Muscle of back (tissue), 11 donors: ENCODE data around the gene PDGFRB. TPM values are rescaled to one million over a fixed set of nuclear protein-coding genes. Genes with fewer than 3 reads are reported as not detected.
A peak's percentile ranks its signal among the peaks of the same experiment; 100 is the strongest.

Experiments
- DNase-seq, 3 donors: peaks; one replicate each; pipeline versions ENCODE4 v3.0.0 to v3.0.0-alpha.2; 2013
- polyA plus RNA-seq, 10 donors: library from polyadenylated mRNA; unstranded; fragments of 120-200 nt; gene quantifications; one replicate each; pipeline ENCODE4 v1.2.1, GENCODE V29; 2013; ENCODE audit not compliant: insufficient read length in 10 of 10

Gene PDGFRB
- polyA plus RNA-seq, 10 donors = 89.2 to 173 (median 143) TPM

DNA sequence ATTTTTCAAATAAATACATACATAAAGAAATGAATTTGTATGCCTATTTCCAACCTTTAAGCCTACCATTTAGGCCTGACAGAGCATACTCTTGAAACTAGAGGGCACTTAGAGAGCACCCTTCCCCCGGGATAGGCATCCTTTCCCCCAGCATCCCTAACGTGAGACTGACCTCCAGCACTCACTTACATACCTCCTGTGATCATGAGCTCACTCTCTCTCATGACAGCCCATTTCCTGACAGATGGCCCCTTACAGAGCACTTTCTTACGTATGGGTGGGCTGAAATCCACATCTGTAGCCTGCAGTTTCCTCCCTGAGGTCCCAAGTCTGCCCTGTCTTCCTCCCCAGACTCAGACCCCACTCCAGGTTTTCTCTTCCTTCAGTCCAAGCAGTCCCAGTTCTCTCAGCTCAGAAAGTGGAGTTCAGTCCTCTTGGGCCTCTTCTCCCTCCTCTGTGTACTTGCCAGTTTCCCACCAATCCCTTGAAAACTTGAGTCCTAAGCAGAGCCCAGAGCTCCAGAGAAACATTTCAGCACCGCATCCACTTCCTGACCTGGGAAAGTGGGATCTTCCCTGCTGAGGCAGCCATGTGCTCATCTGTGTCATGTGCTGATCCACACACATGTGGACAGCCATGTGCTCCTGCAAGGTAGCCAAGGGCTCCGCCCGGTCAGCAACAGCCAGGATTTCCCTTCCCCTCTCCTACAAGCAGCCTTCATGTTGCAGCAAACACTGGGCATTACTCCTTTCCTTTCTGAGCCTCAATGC is 8.8 kb upstream of the PDGFRB start:
- DNase-seq = peak; percentile 74 to 93 (median 79)

DNA sequence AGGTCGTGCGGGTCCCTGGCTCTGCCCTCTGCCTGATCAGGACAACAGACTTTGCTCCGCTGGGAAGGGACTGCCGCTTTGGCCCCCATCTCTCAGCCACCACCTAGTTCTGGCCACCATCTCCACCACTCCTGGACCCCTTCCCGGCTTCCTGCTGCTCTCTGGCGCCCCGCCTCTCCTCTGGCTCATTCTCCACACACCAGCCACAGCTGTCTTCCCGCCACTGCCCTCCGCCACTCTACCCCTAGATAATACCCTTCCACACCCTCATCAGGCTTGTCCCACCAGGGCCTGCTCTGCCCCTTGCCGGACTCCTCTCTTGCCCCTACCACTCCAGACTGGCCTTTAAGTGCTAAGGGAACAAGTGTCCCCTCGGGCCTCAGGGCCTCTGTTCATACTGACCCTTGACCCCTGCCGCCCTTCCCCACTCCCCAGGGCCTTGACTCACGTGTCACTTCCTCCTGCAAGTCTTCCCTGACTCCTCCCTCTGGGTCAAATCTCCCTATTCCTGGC is 8.0 kb upstream of the PDGFRB start:
- peak in 2 of 3 donors; percentile 80 to 91 for DNase-seq

DNA sequence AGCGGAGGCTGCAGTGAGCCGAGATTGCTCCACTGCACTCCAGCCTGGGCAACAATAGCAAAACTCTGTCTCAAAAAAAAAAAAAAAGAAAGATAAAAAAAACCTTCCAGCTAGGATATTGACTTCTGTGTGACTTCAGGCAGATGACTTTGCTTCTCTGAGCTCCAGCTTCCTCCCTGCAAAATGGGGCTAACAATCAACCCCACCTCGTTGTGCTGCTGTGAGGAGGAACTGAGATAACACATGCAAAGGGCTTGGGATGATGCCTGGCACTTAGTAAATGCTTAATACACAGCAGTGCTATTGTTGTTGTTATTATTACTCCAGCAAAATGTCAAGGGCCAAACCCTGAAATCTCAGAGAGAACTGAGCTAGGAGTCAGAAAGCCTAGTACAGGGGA is 7.4 kb upstream of the PDGFRB start:
- no peak for DNase-seq

DNA sequence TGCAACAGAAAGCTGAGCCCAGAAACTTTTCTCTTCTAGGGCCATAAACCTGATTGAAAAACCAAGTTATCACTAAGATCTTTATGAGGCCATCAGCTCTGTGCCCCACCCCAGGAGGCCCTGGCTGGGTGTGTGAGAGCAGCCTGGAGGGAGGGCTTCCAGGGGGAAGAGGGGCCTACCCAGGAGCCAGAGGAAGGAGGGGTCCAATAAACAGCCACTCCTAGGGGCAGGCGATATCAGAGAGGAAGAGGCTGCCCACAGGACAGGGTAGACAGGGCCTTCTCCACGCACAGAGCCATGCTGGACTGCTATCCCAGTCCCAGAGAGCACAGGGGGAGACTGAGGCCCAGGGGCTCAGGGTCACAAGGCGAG is 6.5 kb upstream of the PDGFRB start:
- no peak for DNase-seq

DNA sequence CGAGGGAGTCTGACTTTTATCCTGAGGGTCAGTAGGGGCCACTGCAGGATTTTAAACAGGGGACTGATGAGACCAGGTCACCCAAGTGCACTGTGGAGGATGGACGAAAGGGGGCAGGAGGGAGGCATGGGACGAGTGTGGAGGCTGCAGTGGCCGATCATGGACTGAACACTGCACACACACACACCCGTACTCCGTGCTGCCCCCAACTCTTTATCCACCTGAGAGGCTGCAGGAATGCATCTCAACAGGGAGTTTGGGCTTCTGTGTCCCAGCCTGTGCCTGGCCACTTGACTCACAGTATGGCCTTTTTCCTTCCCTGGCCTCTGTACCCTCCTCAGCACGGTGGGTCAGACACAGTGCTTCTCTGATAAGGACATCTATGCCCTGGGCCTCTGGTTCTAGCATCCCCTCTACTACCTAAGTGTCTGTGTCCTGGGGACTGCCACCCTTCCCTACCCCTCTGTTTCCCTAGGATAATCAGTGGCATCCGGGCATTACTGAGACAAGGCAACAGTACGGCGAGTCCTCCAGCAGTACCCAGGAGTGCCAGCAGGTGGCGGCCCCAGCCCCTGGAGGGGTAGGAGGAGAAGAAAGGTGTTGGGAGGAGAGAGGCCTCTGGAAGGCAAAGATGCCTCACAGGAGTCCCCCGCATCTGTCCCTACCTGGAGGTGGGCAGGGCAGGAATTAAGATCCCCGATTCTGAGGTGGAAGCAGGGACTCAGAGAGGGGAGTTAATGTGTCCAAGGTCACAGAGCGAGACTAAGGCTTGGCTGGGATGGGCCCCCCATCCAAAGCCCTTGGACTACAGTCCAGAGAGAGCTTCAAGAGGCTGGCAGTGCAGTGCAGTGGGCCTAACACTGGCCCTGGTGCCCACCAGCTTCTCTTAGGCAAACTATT is 5.8 kb upstream of the PDGFRB start:
- DNase-seq = peak in 1 of 3 donors; percentile 83

DNA sequence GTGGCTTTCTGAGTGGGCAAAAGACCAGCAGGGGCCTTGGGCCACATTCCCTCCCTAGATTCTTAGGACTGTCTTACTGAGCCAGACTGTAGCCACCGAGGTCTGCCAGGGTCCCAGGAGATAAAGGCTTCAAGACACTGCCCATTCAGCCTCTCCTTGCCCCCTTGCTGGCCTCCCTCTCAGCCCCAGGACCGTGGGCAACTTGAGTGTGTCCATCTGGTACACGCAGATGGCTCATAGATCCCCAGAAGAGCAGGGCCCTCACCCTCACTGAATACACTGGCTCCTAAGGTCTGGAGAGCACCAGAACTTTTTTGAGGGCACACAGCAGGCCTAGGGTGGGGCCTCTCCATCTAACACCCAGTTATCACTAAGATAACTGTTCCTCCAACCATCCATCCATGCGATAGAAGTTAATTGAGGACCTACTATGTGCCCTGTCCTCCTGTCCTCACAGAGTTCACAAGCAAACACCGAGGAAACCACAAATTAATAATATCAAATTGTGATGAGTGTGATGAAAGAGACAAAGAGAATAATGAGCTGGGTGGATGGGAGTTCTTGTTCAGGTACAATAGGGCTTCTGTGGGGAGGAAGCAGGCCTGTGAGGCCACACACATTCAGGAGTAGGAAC is 4.9 kb upstream of the PDGFRB start:
- no peak for DNase-seq

DNA sequence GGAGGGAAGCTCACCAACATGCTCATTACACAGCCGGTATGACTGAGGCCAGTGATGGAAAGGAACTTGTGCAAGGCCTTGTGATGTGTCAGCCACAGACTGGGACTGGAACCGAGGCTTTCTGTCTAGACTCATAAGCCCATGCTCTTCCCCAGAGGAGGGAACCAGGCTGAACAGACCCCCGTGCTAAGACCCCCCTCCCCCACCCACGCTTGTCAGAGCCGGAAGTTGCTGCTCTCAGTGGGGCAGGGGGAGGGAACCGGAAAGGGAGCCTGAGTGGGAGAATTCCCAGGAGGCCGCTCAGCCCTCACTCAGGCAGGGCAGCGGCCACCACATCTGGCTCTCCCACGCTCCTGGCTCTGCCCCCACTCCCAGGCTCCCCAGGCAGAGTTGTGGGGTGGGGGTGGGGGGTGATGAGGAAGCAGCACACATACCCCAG is 4.1 kb upstream of the PDGFRB start:
- DNase-seq = peak in 1 of 3 donors; percentile 73

DNA sequence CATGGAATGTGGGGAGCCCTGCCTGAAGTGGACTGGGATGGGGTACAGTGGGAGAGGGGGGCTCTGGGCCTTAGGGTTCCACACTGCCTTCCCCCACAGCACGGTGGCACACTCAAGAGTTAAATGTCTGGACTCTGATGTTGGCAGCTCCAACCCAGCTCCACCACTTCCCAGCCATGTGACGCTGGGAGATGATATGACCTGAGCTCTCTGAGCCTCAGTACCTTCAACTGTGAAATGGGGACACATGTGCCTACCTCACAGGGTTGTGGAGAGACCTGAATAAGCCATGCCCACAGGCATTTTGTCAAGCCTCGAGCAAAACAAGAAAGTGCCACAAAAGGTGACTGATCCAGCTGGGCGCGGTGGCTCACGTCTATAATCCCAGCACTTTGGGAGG is 3.4 kb upstream of the PDGFRB start:
- no peak for DNase-seq

DNA sequence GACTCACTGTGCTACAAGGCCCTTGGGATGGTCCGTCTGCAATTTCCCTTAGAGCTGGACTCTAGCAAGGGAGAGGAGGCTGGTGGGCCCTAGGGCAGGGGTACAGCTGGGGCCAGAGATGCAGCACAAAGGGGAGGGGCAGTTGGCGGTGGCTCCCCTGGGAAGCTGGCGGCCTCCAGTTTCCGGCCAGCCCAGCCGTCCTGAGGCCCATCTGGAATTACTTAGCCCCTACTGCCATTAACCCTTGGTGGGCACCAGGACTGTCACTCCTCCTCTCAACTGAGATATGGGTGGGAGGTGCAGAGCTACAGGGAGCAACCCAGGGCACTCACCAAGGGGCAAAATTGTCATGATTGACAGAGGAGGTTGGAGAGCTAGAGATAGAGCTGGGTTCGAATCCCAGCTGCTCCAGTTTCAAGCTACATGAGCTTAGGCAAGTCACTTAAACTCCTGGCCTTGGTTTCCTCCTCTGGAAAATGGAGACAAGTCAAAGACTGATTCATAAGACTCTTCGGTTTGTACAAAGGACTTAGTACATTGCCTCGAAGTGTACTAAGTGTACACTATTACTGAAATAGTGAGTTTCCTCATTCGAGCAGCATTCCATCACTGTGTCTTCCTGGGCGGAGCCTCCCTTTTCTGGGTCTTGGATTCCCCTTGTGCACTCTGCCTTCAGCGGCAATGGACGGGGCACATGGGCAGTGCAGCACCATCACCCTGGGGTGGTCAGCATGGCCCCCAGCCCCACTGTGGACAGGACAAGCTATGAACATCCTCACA is 2.7 kb upstream of the PDGFRB start:
- DNase-seq = peak in 1 of 3 donors; percentile 64

DNA sequence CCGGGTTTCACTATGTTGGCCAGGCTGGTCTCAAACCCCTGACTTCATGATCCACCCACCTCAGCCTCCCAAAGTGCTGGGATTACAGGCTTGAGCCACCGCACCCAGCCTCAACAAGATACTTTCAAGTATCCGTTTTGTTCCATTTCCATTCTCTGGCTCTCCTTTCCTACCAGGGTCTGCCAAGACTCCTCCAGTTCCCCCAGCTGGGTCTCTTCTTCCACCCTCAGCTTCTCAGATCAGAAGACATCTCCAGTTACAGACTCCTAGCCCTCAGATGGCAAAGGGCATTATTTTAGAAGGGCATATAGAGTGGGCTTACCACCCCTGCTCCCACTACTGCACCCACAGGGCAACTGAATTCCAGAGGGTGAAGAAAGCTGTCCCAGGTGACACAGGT is 1.5 kb upstream of the PDGFRB start:
- DNase-seq = peak in 1 of 3 donors; percentile 51

DNA sequence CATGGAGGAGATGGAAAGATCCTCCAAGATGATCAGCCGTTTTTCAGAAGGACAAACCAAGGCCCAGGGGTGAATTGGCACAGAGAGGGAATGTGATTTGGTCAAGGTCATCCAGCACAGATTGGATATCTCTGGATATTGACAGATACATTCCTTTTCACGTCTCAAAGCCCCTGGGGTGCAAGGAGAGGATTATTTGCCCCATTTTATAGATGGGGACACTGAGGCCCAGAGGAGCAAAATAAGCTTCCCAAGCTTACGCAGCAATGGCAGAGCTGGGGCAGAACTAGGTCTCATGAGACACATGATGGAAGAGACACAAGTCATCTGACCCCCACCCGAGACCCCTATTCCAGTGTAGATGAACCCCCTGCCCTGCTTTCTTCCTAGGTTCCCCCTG is 895 bp upstream of the PDGFRB start:
- DNase-seq = no peak

DNA sequence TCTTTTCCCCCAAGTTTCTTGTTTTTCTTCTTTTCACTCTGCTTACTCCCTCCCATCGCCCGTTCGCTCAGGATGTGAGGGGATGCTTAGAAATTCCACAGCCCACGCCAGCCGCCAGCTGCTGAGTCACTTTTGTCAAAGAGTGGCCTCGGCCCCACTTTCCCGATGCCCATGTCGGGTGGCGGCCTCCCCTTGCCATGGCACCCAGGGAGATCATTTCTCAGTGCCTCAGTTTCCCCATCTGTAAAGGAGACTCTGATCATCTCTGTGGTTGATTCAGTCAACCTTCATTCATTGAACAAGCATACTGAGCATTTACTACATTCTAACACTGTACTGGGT is 353 bp upstream of the PDGFRB start:
- DNase-seq = no peak

DNA sequence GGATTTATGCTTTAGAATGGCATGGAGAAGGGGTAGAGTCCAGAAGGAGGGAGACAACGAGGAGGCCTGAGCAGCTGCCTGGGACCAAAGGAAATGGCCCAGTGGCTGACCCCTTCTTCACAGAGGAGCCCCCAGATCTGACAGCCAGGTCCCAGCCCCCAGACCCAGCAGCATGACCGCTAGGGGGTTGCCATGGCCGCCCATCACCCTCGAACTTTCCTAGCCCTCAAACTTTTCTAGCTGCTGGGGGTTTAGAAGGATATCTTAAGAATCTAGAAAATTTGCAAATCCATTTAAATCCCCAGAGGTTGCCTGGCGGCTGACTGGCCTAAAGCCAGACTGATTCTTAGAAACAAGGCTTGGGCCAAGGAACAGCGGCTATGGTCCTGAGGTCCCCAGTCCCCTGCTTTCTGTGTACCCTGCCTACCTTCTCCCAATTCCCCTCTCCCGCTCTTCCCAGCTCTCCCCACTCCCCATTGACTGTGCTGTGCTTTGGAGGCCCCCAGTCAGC is 972 bp downstream of the PDGFRB start:
- DNase-seq = peak in 1 of 3 donors; percentile 45

DNA sequence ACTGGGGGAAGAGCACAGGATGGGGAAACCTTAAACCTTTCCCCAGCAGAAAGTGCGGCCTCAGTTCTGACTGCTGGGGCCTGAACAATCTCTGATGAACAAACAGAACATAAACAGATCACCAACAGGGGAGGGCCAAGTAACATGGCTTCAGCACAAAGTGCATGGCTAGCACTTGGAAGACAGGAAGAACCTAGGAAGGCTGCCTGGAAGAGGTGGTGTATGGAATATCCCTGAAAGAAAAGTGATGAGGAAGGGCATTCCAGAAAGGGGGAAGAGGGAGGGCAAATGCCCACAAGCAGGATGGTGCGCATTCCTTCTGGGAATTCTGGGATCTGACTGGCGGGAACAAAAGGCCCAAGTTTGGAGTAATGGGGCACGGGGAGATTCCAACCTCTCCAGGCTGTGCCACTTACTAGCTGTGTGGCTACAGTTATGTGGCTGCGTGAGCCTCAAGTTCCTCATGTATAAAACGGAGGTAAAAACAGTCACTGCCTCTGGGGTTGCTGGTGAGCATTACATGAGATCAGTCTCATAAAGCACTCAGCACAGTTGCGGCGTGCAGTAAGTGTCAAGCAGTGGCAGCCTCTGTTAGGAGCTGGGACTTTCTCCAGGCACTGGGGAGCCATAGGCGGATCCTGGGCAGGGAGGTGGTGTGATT is 1.6 kb downstream of the PDGFRB start:
- peak in 1 of 3 donors; percentile 69 for DNase-seq

DNA sequence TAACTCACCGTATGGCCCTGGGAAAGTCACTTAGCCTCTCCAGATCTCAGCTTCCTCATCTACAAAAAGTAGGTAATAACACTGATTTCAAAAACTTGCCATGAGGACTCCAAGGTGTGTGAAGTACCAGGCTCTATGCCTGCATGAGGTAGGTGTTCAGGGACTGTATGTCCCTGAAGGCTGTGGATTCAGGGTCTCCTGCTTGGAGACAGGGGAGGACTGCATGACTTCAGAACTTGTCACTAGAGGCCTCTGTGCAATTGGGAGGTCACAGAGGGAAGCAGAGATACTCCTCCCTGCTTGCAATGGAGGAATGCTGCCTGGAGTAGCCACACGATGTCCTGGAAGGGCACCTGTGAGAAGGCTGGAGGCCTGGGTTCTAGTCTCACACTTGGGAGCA is 2.2 kb downstream of the PDGFRB start:
- DNase-seq = no peak

DNA sequence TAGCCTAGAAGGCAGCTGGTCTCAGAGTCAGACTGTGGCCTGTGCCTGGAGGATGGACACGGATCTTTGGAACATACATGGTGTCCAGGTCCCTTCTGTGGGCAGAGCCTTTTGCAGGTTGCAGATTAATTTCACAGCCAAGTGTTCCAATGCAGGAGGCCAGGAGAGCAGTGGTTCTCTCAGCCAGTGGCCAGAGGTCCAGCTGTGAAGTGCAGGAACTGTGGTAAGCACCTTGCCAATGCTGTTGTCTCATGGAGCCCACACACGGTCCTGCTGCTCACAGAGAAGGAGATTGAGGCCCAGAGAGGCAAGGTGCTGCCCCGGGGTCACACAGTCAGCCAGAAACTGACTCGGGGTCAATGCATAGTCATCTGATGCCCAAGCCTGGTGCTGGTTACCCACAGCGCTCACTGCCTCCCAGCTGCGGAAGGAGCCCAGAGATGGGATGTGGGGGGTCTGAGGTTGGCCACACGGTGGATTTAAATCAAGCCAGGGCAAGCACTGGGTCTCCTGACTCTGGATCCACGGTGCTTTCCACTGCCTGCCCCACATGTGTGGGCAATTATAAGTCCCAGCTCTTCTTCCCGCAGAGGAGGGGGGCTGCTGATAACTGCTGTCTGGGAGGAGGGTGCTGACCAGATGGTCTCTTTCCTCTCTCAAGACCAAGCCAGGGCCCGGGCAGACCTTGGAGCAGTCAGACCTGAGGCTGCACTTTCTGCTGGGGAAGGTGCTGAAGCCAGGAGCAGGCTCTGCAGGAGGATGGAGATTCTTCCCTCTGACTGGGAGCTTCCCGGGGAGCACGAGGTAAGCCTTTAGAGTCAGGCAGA is 2.8 kb downstream of the PDGFRB start:
- DNase-seq = no peak

DNA sequence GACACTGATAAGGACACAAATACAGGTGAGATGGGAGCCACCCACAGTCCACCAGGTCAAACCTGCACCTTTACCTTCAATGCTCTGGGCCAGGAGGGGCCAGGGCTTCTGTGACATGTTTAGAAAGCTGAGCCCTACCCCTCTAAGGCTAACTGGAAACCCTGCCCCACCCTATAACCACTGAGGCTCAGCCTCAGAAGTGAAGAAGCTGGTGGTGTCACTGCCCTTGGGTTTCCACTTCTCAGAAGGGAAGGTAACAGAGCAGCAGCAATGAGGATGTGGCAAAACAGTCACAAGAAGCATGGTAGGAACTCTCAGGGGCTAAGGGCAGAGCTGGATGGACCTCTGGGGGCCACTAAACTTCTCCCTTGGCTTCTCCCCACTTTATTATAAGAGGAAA is 6.0 kb downstream of the PDGFRB start:
- DNase-seq = no peak

DNA sequence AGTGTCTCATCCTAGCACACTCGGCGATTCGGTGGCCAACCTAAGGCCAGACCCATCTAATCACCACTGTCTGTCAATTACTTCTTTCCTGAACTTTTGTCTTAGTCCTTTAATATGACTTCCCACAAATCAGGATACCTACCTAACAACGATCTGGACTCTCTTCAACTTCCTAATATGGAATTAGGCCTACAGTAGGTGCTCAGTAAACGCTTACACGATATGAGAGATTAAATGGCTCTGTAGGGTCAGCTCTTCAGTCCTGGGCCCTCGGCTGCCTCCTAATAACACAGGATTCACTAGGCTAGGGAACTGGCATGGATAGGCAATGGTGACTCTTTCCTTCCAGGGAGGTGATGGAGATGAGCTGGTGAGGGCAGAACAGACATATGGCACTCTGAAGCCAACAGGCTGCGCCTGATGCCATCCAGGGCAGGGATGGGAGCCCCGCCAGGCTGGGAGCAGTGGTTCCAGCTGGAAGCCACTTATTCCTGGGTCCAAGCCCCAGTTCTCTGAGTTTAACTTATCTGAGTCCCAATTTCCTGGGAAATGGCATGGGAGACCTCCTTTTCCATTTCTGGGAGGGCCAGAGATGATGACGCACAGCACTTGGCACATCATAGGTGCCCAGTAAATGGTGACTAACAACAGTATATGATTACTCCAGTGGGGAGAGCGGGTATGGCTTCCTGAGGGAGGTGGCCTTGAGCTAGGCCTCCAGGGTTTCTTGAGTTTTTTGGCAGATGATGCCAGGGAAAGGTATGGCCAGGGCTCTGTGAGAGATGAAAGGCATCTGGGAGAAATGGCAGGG is 7.3 kb downstream of the PDGFRB start:
- DNase-seq = no peak

DNA sequence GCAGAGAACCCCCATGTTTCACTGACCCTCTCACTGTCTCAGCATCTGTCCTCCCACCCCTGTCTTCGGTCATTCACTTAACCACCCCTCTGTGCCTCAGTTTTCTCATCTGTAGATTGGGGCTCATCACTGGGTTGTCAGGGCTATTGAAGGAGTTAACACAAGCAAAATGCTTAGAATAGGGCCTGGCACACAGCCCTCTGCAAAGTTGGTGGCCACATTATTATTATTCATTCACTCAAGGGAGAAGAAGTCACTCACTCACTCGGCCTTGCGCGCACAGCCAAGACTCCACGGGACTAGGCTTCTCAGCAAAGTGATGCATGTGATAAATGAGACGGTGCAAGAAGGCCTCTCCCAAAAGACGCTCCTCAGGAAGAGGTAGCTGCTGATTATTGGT is 8.0 kb downstream of the PDGFRB start:
- DNase-seq = no peak
